GM21526 (cell line): Measurements from ENCODE around the gene GOLGA7B.
"Not testable (repeated sequence)": the region's sequence is repeated elsewhere in the genome, so short reads cannot be mapped to it uniquely, and the experiment has no call there.

Experiments used
- ATAC-seq: cut with Tn5 transposase; IDR thresholded peaks from one replicate; pipeline ENCODE4 v1.9.1; 2021; ENCODE audit warnings: moderate library complexity; ENCODE audit not compliant: unreplicated experiment, low FRiP score

Gene GOLGA7B

GRCh38 chr10:97830064-97830463 is 19.6 kb upstream of the GOLGA7B start:
- no peak for ATAC-seq

GRCh38 chr10:97831259-97831658 is 18.4 kb upstream of the GOLGA7B start:
- no peak for ATAC-seq

- ATAC-seq: no peak
Observed at GRCh38 chr10:97836446-97836845, 13.2 kb upstream of the GOLGA7B start.

- no peak for ATAC-seq
Observed at GRCh38 chr10:97838091-97838490, 11.6 kb upstream of the GOLGA7B start.

GRCh38 chr10:97841166-97841565 is 8.5 kb upstream of the GOLGA7B start:
- ATAC-seq: not testable (repeated sequence)

GRCh38 chr10:97842114-97842513 is 7.5 kb upstream of the GOLGA7B start:
- ATAC-seq: not testable (repeated sequence)

GRCh38 chr10:97842656-97843280 is 6.9 kb upstream of the GOLGA7B start:
- no peak for ATAC-seq

- ATAC-seq: no peak
Observed at GRCh38 chr10:97843281-97843671, 6.4 kb upstream of the GOLGA7B start.

GRCh38 chr10:97843972-97844371 is 5.7 kb upstream of the GOLGA7B start:
- ATAC-seq: not testable (repeated sequence)

- no peak for ATAC-seq
Observed at GRCh38 chr10:97844678-97845077, 5.0 kb upstream of the GOLGA7B start.

- ATAC-seq: no peak
Observed at GRCh38 chr10:97849103-97849686, 448 bp upstream of the GOLGA7B start.

GRCh38 chr10:97850446-97850845 is 803 bp downstream of the GOLGA7B start:
- no peak for ATAC-seq

- no peak for ATAC-seq
Observed at GRCh38 chr10:97851341-97852001, 1.8 kb downstream of the GOLGA7B start.

GRCh38 chr10:97852277-97852676 is 2.6 kb downstream of the GOLGA7B start:
- no peak for ATAC-seq

- no peak for ATAC-seq
Observed at GRCh38 chr10:97852840-97853405, 3.3 kb downstream of the GOLGA7B start.

GRCh38 chr10:97854743-97855142 is 5.1 kb downstream of the GOLGA7B start:
- no peak for ATAC-seq

- no peak for ATAC-seq
Observed at GRCh38 chr10:97858001-97858439, 8.4 kb downstream of the GOLGA7B start.

- ATAC-seq: no peak
Observed at GRCh38 chr10:97861097-97861750, 11.6 kb downstream of the GOLGA7B start.

GRCh38 chr10:97861924-97862323 is 12.3 kb downstream of the GOLGA7B start:
- no peak for ATAC-seq

GRCh38 chr10:97863808-97864207 is 14.2 kb downstream of the GOLGA7B start:
- ATAC-seq: no peak

- ATAC-seq: no peak
Observed at GRCh38 chr10:97865488-97865887, 15.8 kb downstream of the GOLGA7B start.
